HCT116 (cell line): ENCODE data around the gene ABHD11.

Experiments used
- CTCF ChIP-seq, 3 experiments: fragments of 200-600 bp in 1 of 3; sonication (generic) in 1 of 3; IDR thresholded peaks in 2 of 3; conservative IDR thresholded peaks in 1 of 3; 2 replicates each; pipeline ENCODE4 v1.5.1; 2012 to 2017; ENCODE audit warnings: low read depth in 2 of 3, low read length in 2 of 3, antibody characterized with exemption in 1 of 3, borderline replicate concordance in 1 of 3, control low read depth in 1 of 3, mild to moderate bottlenecking in 1 of 3, mixed read lengths in 1 of 3, mixed run types in 1 of 3, moderate library complexity in 1 of 3; ENCODE audit not compliant: insufficient read depth in 1 of 3
- EGR1 ChIP-seq: IDR thresholded peaks from 2 replicates; pipeline ENCODE4 v1.6.1; 2012; ENCODE audit warnings: low read depth
- EZH2 ChIP-seq: fragments of 200-600 bp; sonication (generic); IDR thresholded peaks from 2 replicates; pipeline ENCODE4 v1.6.1; 2017; ENCODE audit warnings: antibody characterized with exemption, mixed run types
- POLR2A ChIP-seq: IDR thresholded peaks from 2 replicates; pipeline ENCODE4 v1.7.0; 2011; ENCODE audit warnings: borderline replicate concordance; ENCODE audit not compliant: insufficient read depth, insufficient read length; ENCODE audit errors: extremely low read depth
- POLR2AphosphoS5 ChIP-seq: IDR thresholded peaks from 2 replicates; pipeline ENCODE4 v1.6.1; 2011; ENCODE audit warnings: mild to moderate bottlenecking, low read depth, low read length, moderate library complexity
- RAD21 ChIP-seq: IDR thresholded peaks from 2 replicates; pipeline ENCODE4 v1.6.1; 2012; ENCODE audit warnings: low read depth, mild to moderate bottlenecking
- YY1 ChIP-seq: IDR thresholded peaks from 2 replicates; pipeline ENCODE4 v1.6.1; 2011; ENCODE audit warnings: low read length, low read depth, moderate library complexity, mild to moderate bottlenecking; ENCODE audit not compliant: insufficient replicate concordance; ENCODE audit errors: extremely low read depth
- ZFX ChIP-seq: fragments of 450-650 bp; IDR thresholded peaks from 2 replicates; pipeline ENCODE4 v1.6.1; 2017
- ZNF274 ChIP-seq: fragments of 200-500 bp; sonication (Bioruptor generic); IDR thresholded peaks from 2 replicates; pipeline ENCODE4 v1.6.1; 2014; ENCODE audit warnings: mild to moderate bottlenecking, low read depth, low read length, inconsistent platforms

GRCh38 chr7:73740771-73741170 lies 2.2 kb upstream of the ABHD11 start:
- TF ChIP-seq ZFX (no peak), ZNF274 (no peak), EZH2 (no peak), YY1 (no peak), EGR1 (no peak), CTCF (IDR thresholded peaks at IDR 0.05 in 2 of 3, conservative IDR thresholded peaks at IDR 0.05 in 1 of 3; ENCODE audit: borderline replicate concordance in 1 of 3, insufficient read depth in 1 of 3, low read depth in 2 of 3, low read length in 2 of 3) (no peak), POLR2A (no peak), RAD21 (no peak), POLR2AphosphoS5 (peak; percentile 12; the same call in 1 of the 2 replicates)
